ENCODE data around the gene GRID1.

DNA sequence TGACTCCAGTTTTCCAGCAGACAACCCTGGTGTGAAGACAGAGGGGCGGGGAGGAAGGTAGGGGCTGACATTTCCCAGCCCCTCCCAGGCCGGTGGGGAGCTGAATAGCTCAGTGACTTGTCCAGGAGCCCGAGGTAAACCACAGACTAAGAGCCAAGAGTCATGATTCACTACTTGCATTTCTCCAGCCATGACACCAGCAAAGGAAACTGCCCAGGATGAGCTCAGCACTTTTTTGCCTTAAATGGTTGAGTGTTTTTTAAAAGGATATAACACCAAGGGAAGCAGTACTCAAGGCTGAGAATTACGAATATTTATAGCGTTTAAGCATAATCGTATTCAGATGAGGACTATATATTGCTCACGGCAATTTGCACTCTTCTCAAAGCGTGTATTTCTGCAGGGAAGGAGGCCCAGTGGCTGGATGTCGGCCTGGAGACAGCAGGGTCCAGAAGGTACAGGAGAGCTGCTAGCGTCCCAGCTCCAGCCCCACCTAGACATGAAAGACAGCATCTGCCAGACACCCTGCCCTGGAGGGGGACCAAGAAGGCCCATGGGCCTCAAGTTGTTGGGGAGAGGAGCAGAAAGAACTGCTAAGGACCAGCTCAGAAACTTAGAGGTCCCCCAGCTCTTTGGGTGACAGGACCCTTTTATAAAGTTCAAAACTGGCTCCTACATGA is 141.4 kb downstream of the GRID1 start:
- TF ChIP-seq GATA2 (IDR thresholded peaks at IDR 0.05; ENCODE audit: low read depth, low read length) (no peak), GATA3 (IDR thresholded peaks at IDR 0.05; ENCODE audit: low read depth, low read length) (no peak)

Measured in SH-SY5Y (cell line).